NCI-H1092 (cell line): Measurements from ENCODE around the gene MIOS.

Source experiments
- DNase-seq: peaks from one replicate; lab custom pipeline; 2025; lab: John Stamatoyannopoulos, UW

Gene MIOS

DNA sequence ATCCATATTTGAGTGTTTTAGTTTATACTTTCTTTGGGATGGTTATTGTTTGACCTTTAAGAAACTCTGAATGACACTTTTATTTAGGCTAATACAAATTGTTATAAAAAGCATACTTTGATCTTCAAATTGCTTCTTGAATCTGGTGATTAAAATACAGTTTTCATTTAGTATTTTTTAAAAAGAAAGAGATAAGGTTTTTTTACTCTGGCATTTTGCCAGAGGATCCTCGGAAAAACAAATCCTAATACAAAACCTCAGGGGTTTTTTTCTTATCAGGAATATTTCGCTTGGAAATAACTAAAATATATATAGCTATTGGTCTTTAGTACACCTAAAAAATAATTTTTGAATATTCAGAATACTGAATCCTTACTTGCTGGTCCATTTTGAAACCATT is 17.0 kb downstream of the MIOS start:
- DNase-seq, result no peak

- DNase-seq, result no peak
Measured at GRCh38 chr7:7584653-7585052, 18.0 kb downstream of the MIOS start.

GRCh38 chr7:7585241-7585928 is 18.7 kb downstream of the MIOS start:
- DNase-seq, result no peak

DNA sequence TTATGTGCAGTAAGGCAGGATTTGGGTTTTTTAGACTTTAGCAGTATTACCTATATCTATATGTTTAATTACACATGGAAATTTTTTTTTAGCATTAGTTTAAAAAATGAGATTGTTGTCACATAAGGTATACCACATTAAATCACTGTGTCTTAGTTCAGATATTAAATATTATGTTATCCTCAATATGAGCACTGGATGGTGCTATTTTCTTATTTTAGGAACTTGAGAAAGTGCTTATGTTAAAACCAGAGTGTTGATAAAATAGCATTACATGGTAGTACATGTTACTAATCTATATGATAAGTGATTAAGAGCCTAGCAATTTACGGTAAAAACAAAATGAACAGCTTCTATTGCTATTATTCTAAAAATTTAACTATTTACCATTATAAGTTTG is 28.8 kb downstream of the MIOS start:
- peak; percentile 9 for DNase-seq

- no peak for DNase-seq
Measured at GRCh38 chr7:7596176-7596575, 29.5 kb downstream of the MIOS start.

- no peak for DNase-seq
Measured at GRCh38 chr7:7607010-7607409, 40.3 kb downstream of the MIOS start.

DNA sequence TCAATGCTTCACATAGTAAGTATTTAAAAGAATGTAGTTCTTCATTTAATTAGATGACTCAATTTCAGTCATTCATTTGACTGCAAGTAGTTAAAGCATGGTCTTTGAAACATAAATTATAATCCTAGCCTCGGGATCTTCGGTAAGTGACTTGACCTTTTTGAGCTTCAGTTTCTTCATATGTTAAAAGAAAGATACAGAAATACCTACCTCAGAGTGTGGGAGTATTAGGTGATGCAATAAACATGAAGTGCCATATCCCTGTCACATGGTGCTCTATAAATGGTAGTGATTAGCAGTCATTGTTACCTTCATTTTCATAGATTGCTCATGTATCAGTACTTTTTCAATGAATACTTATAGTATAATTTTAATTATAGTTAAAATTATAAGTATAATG is 42.6 kb downstream of the MIOS start:
- DNase-seq, result no peak

- DNase-seq, result no peak
Measured at GRCh38 chr7:7612519-7612918, 45.8 kb downstream of the MIOS start.

- no peak for DNase-seq
Measured at GRCh38 chr7:7613210-7613609, 46.5 kb downstream of the MIOS start.

DNA sequence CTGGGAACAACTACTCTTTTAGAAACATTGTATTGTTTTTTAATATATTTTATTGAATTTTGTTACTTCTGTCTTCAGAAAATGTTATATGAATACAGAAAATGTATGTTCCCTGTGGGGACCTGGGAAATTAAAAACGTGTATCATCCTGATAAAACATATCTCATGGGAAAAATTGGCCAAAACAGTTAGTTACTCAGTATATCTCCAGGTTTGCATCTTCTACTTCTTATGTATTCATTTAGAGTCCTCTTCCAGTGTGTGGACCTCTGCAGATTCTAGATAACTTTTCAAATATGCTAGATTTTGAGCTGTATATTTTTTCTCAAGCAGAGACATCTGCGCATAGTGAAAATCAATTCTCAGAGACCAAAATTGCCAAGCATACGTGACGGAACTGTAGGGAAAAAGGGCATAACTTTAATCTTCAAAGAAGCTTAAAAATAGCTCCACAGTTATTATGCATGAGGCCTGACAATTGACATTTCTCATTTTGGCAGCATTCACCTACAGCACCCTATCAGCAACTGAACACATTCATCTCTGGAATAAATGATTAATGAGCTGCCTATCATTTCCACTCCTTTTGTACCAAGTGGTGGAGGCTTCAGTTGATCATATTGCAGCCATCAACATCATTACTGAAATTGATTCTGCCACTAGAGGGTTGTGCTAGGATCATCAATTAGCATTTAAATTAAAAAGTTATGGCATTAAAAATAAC is 47.5 kb downstream of the MIOS start:
- no peak for DNase-seq

DNA sequence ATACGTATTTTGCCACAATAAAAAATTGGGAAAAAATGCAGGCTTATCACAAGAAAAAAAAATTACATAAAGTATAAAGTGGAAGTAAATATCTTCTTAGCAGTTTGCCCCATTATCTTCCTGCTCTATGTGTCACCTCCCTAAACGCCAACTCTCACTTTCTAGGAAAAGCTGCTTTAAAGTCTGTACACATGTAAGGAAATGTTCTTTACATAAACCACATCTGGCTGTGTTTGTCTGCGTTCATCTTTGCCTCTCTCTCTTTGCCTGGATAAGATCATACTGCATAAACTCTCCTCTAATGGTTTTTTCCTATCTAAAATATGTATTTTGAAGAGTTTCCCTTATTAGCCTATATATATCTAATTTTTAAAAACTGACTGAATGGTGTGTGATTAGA is 50.9 kb downstream of the MIOS start:
- no peak for DNase-seq

DNA sequence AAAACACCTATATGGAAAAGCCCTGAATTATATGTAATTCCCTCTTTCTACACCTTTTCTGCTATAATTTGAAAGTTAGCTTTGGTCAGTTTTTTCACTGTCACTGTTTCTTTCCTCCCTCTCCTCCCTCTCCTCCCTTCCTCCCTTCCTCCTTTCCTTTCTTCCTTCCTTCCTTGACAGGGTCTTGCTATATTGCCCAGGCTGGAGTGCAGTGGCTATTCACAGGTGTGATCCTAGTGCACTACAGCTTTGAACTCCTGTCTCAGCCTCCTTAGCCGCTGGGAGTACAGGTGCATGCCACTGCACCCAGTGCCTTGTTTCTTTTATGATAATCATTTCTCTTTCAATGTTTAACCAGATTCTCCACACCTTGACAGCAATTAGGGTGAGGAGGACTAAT is 51.7 kb downstream of the MIOS start:
- DNase-seq, result no peak

- no peak for DNase-seq
Measured at GRCh38 chr7:7620236-7620635, 53.6 kb downstream of the MIOS start.

DNA sequence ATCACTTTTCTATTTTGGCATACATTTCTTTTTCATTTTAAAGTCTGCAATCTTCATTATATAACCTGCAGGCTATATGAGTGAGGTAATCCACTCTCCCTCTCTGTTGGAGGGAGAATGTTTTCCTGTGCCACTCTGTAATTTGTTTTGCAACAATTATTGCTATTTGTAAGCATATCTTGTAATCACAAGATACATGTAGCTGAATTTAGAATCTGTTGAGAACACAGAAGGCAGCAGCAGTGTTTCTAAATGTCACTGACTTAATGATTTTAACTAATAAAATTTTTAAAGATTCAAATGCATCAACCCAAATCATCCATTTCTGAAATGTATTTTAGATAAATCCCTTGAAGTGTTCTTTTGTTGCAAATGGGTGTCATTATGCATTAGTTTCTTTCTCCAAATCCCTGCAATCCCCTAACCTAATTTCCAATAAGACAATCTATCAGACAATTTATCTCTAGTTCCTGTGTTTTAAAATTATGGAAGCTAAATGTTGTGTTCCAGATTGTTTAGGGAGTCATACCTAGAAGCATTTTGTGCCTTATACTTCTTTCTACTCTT is 54.0 kb downstream of the MIOS start:
- no peak for DNase-seq

GRCh38 chr7:7628476-7628875 is 61.8 kb downstream of the MIOS start:
- DNase-seq, result no peak

GRCh38 chr7:7630626-7631329 is 64.1 kb downstream of the MIOS start:
- DNase-seq, result no peak

DNA sequence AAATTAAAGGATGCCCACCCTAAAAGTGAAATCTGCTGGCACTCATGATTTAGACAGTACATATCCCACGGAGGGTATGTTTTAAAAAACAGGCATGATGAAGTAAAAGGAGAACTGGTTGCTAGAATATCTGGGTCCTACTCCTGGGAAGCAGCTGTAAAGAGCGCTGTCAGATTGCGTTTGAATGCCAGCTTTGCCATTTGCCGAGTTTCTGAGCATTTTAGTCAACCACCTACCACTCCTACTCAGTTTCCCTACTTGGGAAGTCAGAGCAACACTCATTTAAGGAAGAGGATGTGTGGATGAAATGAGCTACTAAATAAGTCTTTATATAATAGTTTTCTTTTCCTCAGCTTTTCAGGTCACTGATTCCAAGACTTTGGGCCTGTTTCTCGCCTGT is 72.7 kb downstream of the MIOS start:
- DNase-seq, result no peak

GRCh38 chr7:7639847-7640220 is 73.2 kb downstream of the MIOS start:
- peak; percentile 27 for DNase-seq

DNA sequence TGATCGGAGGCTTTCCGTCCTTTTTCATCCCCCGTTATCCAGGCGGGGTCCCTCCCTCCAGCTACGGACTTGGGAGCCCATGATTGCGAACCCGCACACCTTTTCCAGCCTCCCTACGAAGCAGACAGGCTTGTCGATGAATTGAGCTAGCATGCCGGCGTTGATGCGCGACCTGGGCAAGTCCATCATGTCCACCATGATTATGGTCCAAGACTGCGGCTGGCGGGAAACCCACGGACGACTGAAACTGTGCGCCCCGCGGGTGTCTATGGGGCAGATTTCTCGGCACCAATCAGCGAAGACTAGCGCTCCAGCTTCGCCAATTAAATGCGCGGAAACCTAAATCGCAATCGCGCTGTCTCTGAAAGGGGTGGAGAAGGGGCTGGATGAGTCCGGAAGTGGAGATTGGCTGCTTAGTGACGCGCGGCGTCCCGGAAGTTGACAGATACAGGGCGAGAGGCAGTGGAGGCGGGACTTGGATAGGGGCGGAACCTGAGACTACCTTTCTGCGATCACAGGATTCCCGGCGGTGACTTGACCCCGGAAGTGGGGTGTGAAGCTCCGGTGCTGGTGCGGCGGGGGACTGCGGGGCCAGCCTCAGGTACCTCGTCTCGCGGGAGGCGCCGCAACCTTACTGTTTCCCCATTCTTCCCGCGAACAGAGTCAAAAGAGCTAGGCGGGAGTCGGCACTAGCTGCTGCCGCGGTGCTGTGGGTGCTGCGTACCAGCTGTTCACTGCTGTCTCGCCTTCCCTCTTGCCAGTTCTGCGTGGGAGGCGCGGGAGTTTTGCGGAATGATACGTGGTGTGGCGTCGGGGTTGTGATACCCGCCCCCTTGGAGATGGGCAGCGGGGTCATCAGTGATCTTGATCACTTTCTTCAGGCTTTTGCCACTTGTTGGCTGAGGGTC is 73.8 kb downstream of the MIOS start, which contains the start of gene UMAD1:
Gene UMAD1, plus strand, starts transcription at position 532 of the 908 bp plus-strand sequence. CDS start 32,620 bp downstream, outside the sequence.
- peak; percentile 100 for DNase-seq

DNA sequence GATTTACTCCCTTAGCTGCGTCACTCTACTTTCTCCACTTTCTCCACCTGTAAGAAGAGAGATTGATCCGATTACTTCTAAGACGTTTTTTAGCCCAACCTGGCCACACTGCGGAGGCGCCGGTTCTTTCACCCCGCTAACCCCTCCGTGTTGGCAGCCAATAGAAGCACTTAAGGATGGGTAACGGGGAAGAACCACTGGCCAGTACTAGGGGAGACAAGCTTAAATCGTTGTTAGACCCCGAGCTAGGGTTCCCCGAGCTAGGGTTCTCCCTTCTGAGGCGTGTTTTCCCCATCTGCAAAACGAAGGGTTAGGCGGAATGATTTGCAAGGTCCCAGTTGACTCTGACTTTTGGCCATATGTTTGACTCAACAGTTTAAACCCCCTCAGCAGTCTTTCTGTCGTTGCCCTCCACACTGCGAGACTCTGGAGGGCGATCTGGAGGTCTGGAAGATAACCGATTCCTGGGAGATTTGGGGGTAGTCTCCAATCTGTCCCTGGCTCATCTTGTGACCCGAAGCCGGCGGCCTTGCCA is 74.5 kb downstream of the MIOS start:
- DNase-seq, result no peak

GRCh38 chr7:7642081-7642480 is 75.4 kb downstream of the MIOS start:
- DNase-seq, result no peak
